ENCODE measurements around the gene FAM135A. TPM values are rescaled to one million over a fixed set of nuclear protein-coding genes. Genes with fewer than 3 reads are reported as not detected.

FAM135A gene
- total RNA-seq, 1 donor from 2014 or later, result 19.8 TPM

DNA sequence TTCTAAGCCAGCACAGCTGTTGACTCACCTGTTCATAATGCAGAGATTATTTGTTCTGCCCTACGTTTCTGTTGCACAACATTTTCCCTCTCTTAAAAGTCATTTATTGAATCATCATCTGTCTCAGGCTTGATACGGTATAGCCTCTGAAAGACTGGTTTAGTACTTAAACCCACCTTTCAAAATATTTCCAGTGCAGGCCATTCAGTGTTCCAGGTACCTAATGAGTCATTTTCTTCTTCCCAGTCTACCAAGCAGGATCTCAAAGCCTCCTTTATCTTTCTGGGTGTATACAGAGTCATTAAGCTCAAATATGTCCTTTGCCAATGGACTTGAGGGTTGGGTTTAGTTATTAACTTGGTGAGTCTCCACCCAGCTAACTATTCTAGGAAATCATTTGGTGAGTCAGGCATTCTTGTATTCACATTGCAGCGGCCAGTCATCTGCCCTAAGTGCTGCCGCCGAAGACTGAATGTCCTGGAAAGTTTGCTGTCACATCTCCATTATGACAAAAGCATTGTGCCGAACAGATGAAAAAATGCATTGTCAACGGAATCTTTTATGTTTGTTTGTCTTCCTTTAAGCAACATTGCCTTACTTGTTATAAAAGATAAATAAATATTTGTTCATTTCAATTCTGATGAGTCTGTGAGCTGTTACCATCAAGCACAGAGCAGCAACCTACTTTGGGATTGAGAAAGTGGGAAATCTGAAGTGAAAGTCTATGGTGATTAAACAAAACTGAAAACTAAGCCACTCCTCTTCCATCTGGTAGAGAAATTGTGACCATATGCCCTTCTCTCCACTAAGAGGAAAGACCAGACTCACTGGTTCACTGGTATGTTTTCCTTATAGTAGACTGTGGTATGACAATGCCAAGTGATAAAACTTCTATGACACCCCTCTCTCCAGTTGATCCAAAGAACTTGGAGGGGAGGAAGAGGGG is 14.3 kb upstream of the FAM135A start:
- no peaks in the 10 kb centered on the region for H3K36me3 ChIP-seq (ENCODE audit: control insufficient read depth, insufficient read depth, low read length)
- H3K27me3 ChIP-seq (ENCODE audit: control insufficient read depth, insufficient read depth, low read length), result no peaks in the 10 kb centered on the region
- TF ChIP-seq, protein P1, sequence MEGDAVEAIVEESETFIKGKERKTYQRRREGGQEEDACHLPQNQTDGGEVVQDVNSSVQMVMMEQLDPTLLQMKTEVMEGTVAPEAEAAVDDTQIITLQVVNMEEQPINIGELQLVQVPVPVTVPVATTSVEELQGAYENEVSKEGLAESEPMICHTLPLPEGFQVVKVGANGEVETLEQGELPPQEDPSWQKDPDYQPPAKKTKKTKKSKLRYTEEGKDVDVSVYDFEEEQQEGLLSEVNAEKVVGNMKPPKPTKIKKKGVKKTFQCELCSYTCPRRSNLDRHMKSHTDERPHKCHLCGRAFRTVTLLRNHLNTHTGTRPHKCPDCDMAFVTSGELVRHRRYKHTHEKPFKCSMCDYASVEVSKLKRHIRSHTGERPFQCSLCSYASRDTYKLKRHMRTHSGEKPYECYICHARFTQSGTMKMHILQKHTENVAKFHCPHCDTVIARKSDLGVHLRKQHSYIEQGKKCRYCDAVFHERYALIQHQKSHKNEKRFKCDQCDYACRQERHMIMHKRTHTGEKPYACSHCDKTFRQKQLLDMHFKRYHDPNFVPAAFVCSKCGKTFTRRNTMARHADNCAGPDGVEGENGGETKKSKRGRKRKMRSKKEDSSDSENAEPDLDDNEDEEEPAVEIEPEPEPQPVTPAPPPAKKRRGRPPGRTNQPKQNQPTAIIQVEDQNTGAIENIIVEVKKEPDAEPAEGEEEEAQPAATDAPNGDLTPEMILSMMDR (IDR thresholded peaks at IDR 0.05; ENCODE audit: insufficient read depth, low read length, poor library complexity, severe bottlenecking), result no peak
- DNase-seq (ENCODE audit: low read depth), result peak; percentile 98
- no peak overlapping the region for H3K4me3 ChIP-seq (ENCODE audit: low read depth, low read length)

DNA sequence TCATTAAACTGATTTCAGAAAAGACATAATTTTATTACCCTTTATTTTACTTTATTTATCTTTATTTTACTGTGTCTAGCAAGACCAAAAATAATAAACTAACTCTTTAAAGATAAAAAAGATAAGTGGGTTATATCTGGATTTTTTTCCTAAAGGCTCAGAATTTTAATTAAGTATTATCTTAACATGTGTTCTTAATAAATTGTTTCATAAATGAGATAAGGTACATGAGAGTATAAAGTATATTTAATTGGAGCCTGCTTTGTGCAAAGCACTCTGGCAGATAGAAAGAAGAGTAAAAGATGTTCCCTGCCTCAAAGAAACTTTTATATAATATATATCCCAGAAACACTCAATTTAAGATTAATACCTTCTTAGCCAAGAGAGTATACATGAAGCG is 8.7 kb upstream of the FAM135A start:
- DNase-seq (ENCODE audit: low read depth), result no peak
- TF ChIP-seq, protein P1 (IDR thresholded peaks at IDR 0.05; ENCODE audit: insufficient read depth, low read length, poor library complexity, severe bottlenecking), result no peak

DNA sequence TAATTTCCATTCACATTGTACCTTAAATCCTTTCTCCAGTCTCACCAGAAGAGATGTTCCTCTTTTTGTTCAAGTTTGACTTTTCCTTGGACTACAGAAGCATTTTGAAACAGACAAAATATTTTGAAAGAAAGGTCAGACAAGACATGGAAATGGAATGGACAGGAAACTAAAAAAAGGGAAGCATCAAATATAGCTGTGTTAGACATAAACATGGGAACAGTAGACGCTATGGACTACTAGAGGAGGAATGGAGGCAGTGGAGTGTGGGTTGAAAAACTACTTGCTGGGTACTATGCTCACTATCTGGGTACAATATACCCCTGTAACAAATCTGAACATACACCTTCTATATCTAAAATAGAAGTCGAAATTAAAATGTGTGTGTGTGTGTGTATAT is 4.1 kb upstream of the FAM135A start:
- Histone ChIP-seq H3K36me3 (ENCODE audit: control insufficient read depth, insufficient read depth, low read length) (no peaks in the 10 kb centered on the region), H3K27me3 (ENCODE audit: control insufficient read depth, insufficient read depth, low read length) (no peaks in the 10 kb centered on the region), H3K4me3 (ENCODE audit: low read depth, low read length) (no peak overlapping the region)
- TF ChIP-seq, protein P1 (IDR thresholded peaks at IDR 0.05; ENCODE audit: insufficient read depth, low read length, poor library complexity, severe bottlenecking), result no peak
- DNase-seq (ENCODE audit: low read depth), result no peak

More for the DNA sequence above, 8.7 kb upstream of the FAM135A start:
- H3K27me3 ChIP-seq (ENCODE audit: control insufficient read depth, insufficient read depth, low read length), result no peaks in the 10 kb centered on the region
- H3K36me3 ChIP-seq (ENCODE audit: control insufficient read depth, insufficient read depth, low read length), result no peaks in the 10 kb centered on the region
- no peak overlapping the region for H3K4me3 ChIP-seq (ENCODE audit: low read depth, low read length)

DNA sequence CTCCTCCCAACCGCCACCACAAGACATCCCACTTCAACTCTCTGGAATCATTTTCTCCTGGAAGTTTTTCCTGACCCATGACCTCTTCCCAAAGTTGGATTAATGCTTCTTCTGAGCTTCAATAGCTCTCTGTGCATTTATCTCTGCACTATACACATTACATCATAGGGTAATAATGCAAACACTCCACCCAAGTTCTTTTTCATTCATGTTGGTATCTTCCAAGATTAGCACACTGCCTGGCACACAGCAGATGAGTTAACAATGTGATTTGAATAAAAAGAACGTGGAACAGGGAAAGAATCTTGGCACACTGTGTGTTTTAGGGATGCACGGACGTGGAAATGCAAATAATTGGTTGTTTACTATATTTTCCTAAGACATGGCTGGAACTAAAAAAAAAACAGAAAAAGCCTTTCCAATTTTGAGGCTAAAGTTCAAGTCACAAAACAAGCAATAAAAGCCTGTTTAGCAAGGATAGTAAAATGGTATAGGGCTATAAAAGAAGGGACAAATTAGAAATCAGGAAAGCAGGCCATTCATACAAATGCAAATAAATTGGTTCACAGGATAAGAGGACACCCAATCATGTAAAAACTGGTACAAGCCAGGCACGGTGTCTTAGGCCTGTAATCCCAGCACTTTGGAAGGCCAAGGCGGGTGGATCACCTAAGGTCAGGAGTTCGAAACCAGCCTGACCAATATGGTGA is 1.6 kb upstream of the FAM135A start:
- no peak for DNase-seq (ENCODE audit: low read depth)
- H3K4me3 ChIP-seq (ENCODE audit: low read depth, low read length), result no peak overlapping the region
- H3K27me3 ChIP-seq (ENCODE audit: control insufficient read depth, insufficient read depth, low read length), result no peaks in the 10 kb centered on the region
- H3K36me3 ChIP-seq (ENCODE audit: control insufficient read depth, insufficient read depth, low read length), result no peaks in the 10 kb centered on the region
- TF ChIP-seq, protein P1 (IDR thresholded peaks at IDR 0.05; ENCODE audit: insufficient read depth, low read length, poor library complexity, severe bottlenecking), result no peak

DNA sequence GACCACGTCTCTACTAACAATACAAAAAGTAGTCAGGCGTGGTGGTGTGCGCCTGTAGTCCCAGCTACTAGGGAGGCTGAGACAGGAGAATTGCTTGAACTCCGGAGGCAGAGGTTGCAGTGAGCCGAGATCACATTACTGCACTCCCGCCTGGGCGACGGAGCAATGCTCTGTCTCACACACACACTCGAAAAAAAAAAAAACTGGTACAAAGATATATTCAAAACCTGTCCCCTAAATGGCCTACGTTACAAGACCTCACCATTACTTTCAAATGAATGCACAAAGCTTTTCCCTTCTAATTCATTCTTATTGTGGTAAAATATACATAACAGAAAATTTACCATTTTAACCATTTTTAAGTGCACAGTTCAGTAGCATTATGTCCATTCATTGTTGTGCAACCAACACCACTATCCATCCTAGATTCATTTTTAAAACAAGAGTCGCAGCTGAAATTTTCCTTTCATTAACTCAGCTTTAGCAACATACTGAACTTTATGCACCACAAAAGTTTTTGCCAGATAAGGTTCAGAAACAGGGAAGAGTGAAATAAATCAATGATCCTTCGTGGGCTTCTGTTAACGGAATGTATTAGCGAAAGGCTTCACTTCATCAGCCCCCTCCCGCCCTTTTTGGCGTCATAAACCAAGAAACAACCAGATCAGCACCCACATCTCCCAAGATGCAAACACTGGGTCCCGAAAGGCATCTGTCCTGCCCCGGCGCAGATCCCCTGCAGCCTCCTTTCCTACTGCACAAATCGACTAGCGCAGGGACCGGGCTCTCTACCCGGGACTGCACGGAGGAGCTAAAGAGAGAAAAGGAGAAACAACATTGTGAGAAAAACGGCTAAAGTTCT is 825 bp upstream of the FAM135A start:
- no peak for DNase-seq (ENCODE audit: low read depth)
- TF ChIP-seq, protein P1 (IDR thresholded peaks at IDR 0.05; ENCODE audit: insufficient read depth, low read length, poor library complexity, severe bottlenecking), result no peak
- Histone ChIP-seq H3K4me3 (ENCODE audit: low read depth, low read length) (peak overlapping the region; percentile 95), H3K27me3 (ENCODE audit: control insufficient read depth, insufficient read depth, low read length) (no peaks in the 10 kb centered on the region), H3K36me3 (ENCODE audit: control insufficient read depth, insufficient read depth, low read length) (no peaks in the 10 kb centered on the region)

Data from kidney epithelial cell (primary cell).